SK-N-MC (cell line): ENCODE results near the gene SYCP2.

Source experiments
- EZH2 ChIP-seq: fragments of 200-600 bp; sonication (generic); IDR thresholded peaks from one replicate; pipeline ENCODE4 v1.6.1; 2017; ENCODE audit warnings: antibody characterized with exemption
- POLR2AphosphoS5 ChIP-seq: IDR thresholded peaks from 2 replicates; pipeline ENCODE4 v1.6.1; 2012; ENCODE audit warnings: mild to moderate bottlenecking, low read depth, low read length, borderline replicate concordance

- TF ChIP-seq POLR2AphosphoS5 = no peak
- no peak for TF ChIP-seq EZH2
Measured at GRCh38 chr20:59902470-59902869, 31.0 kb downstream of the SYCP2 start.
